Immature natural killer cell (primary cell): Measurements from ENCODE around the gene ATP13A4. TPM values are rescaled to one million over a fixed set of nuclear protein-coding genes. Genes with fewer than 3 reads are reported as not detected.

Experiments
- DNase-seq, 3 donors: peaks; one replicate each; pipeline ENCODE4 v3.0.0; 2022; ENCODE audit warnings: mixed read lengths in 1 of 3
- H3K27ac Mint-ChIP-seq, 6 donors: one replicate each; pipeline ENCODE4 v1.8.0; 2020; ENCODE audit warnings: mixed read lengths in 6 of 6, mild to moderate bottlenecking in 5 of 6, inconsistent platforms in 4 of 6, moderate library complexity in 3 of 6
- H3K27me3 Mint-ChIP-seq, 3 donors: one replicate each; pipeline ENCODE4 v1.8.0; 2020 to 2021; ENCODE audit warnings: low read depth in 3 of 3, mild to moderate bottlenecking in 3 of 3, mixed read lengths in 3 of 3, moderate library complexity in 3 of 3, inconsistent platforms in 1 of 3
- H3K36me3 Mint-ChIP-seq, 3 donors: one replicate each; pipeline ENCODE4 v1.8.0; 2020; ENCODE audit warnings: mixed read lengths in 3 of 3, inconsistent platforms in 2 of 3, mild to moderate bottlenecking in 2 of 3
- H3K4me1 Mint-ChIP-seq, 2 donors: one replicate each; pipeline ENCODE4 v1.8.0; 2020; ENCODE audit warnings: inconsistent platforms in 2 of 2, mild to moderate bottlenecking in 2 of 2, mixed read lengths in 2 of 2, moderate library complexity in 1 of 2
- H3K4me3 Mint-ChIP-seq, 5 donors: one replicate each; pipeline ENCODE4 v1.8.0; 2020; ENCODE audit warnings: mild to moderate bottlenecking in 5 of 5, mixed read lengths in 5 of 5, inconsistent platforms in 3 of 5, moderate library complexity in 3 of 5
- H3K9me3 Mint-ChIP-seq, 6 donors: one replicate each; pipeline ENCODE4 v1.8.0; 2020; ENCODE audit warnings: mild to moderate bottlenecking in 6 of 6, mixed read lengths in 6 of 6, inconsistent platforms in 4 of 6, moderate library complexity in 3 of 6
- polyA plus RNA-seq, 3 donors: library from polyadenylated mRNA; unstranded; fragments of 300-500 nt; fragmentation: Illumina TruSeq; gene quantifications; one replicate each; pipeline ENCODE4 v1.2.3, GENCODE V29; 2021

The ATP13A4 gene
- polyA plus RNA-seq, 3 donors from 2014 or later: 1.9 TPM; not detected in 2

GRCh38 chr3:193457526-193457925 lies 97.2 kb downstream of the ATP13A4 start:
- H3K4me3 Mint-ChIP-seq: no peak overlapping the region

GRCh38 chr3:193452338-193452737 lies 102.4 kb downstream of the ATP13A4 start:
- no peak overlapping the region for H3K4me3 Mint-ChIP-seq
- peaks cover 0 to 4% (median 0%) of the 10 kb centered on the region in 3 donors for H3K36me3 Mint-ChIP-seq
- peaks cover 0 to 1% (median 0%) of the 10 kb centered on the region in 3 donors for H3K27me3 Mint-ChIP-seq
- DNase-seq: no peak
- peaks cover 0 to 3% (median 0%) of the 10 kb centered on the region in 6 donors for H3K9me3 Mint-ChIP-seq
- no peaks in the 10 kb centered on the region for H3K4me1 Mint-ChIP-seq
- no peak overlapping the region for H3K27ac Mint-ChIP-seq

More at GRCh38 chr3:193457526-193457925, 97.2 kb downstream of the ATP13A4 start:
- H3K27ac Mint-ChIP-seq: no peak overlapping the region
- H3K36me3 Mint-ChIP-seq: peaks cover 0 to 4% (median 3%) of the 10 kb centered on the region in 3 donors
- H3K4me1 Mint-ChIP-seq: peaks cover 0 to 2% of the 10 kb centered on the region in 2 donors
- no peak for DNase-seq
- peaks cover 0 to 4% (median 0%) of the 10 kb centered on the region in 3 donors for H3K27me3 Mint-ChIP-seq
- peaks cover 0 to 3% (median 0%) of the 10 kb centered on the region in 6 donors for H3K9me3 Mint-ChIP-seq

- H3K9me3 Mint-ChIP-seq: peaks cover 0 to 3% (median 0%) of the 10 kb centered on the region in 6 donors
Measured at GRCh38 chr3:193451902-193452301, 102.8 kb downstream of the ATP13A4 start.

GRCh38 chr3:193446965-193447602 lies 107.6 kb downstream of the ATP13A4 start:
- H3K9me3 Mint-ChIP-seq: no peaks in the 10 kb centered on the region
- H3K4me1 Mint-ChIP-seq: no peaks in the 10 kb centered on the region
- peaks cover under 1 to 4% (median 4%) of the 10 kb centered on the region in 3 donors for H3K36me3 Mint-ChIP-seq
- no peaks in the 10 kb centered on the region for H3K27me3 Mint-ChIP-seq
- H3K4me3 Mint-ChIP-seq: no peak overlapping the region
- no peak overlapping the region for H3K27ac Mint-ChIP-seq
- DNase-seq: no peak

More at GRCh38 chr3:193451902-193452301, 102.8 kb downstream of the ATP13A4 start:
- H3K36me3 Mint-ChIP-seq: peaks cover 0 to 8% (median 3%) of the 10 kb centered on the region in 3 donors
- no peaks in the 10 kb centered on the region for H3K4me1 Mint-ChIP-seq
- DNase-seq: no peak
- H3K27ac Mint-ChIP-seq: no peak overlapping the region
- no peak overlapping the region for H3K4me3 Mint-ChIP-seq
- peaks cover 0 to 1% (median 0%) of the 10 kb centered on the region in 3 donors for H3K27me3 Mint-ChIP-seq

GRCh38 chr3:193439423-193439822 lies 115.3 kb downstream of the ATP13A4 start:
- no peaks in the 10 kb centered on the region for H3K9me3 Mint-ChIP-seq
- H3K4me3 Mint-ChIP-seq: no peak overlapping the region
- no peaks in the 10 kb centered on the region for H3K4me1 Mint-ChIP-seq
- no peak overlapping the region for H3K27ac Mint-ChIP-seq
- peaks cover 0 to 30% (median 8%) of the 10 kb centered on the region in 3 donors for H3K36me3 Mint-ChIP-seq
- H3K27me3 Mint-ChIP-seq: peaks cover 0 to 1% (median 0%) of the 10 kb centered on the region in 3 donors
- DNase-seq: no peak

GRCh38 chr3:193418576-193419373 lies 135.9 kb downstream of the ATP13A4 start:
- H3K4me3 Mint-ChIP-seq: no peak overlapping the region
- peaks cover 0 to 4% (median 0%) of the 10 kb centered on the region in 3 donors for H3K27me3 Mint-ChIP-seq
- peaks cover 0 to 38% (median 32%) of the 10 kb centered on the region in 3 donors for H3K36me3 Mint-ChIP-seq
- H3K27ac Mint-ChIP-seq: no peak overlapping the region
- no peak for DNase-seq
- H3K4me1 Mint-ChIP-seq: no peaks in the 10 kb centered on the region
- peaks cover 20 to 64% (median 28%) of the 10 kb centered on the region in 6 donors for H3K9me3 Mint-ChIP-seq

GRCh38 chr3:193416629-193417028 lies 138.1 kb downstream of the ATP13A4 start:
- peaks cover 0 to 56% (median 43%) of the 10 kb centered on the region in 3 donors for H3K36me3 Mint-ChIP-seq

GRCh38 chr3:193407688-193408087 lies 147.0 kb downstream of the ATP13A4 start:
- DNase-seq: no peak
- Mint-ChIP-seq H3K4me1 (no peaks in the 10 kb centered on the region), H3K27ac (no peak overlapping the region), H3K4me3 (no peak overlapping the region), H3K36me3 (peaks cover 0 to 18% (median 10%) of the 10 kb centered on the region in 3 donors), H3K9me3 (peaks cover 0 to 6% (median 0%) of the 10 kb centered on the region in 6 donors), H3K27me3 (peaks cover 0 to 2% (median 0%) of the 10 kb centered on the region in 3 donors)

More at GRCh38 chr3:193416629-193417028, 138.1 kb downstream of the ATP13A4 start:
- Mint-ChIP-seq H3K4me3 (no peak overlapping the region), H3K27me3 (peaks cover 0 to 4% (median 0%) of the 10 kb centered on the region in 3 donors), H3K4me1 (no peaks in the 10 kb centered on the region), H3K27ac (no peak overlapping the region), H3K9me3 (peaks cover 20 to 59% (median 30%) of the 10 kb centered on the region in 6 donors)
- DNase-seq: no peak

GRCh38 chr3:193407112-193407511 lies 147.6 kb downstream of the ATP13A4 start:
- Mint-ChIP-seq H3K9me3 (peaks cover 0 to 5% (median 0%) of the 10 kb centered on the region in 6 donors), H3K27ac (no peak overlapping the region), H3K4me1 (no peaks in the 10 kb centered on the region), H3K36me3 (peaks cover 0 to 14% (median 7%) of the 10 kb centered on the region in 3 donors), H3K4me3 (no peak overlapping the region), H3K27me3 (peaks cover 0 to 2% (median 0%) of the 10 kb centered on the region in 3 donors)
- DNase-seq: no peak

- peaks cover 0 to 8% (median 5%) of the 10 kb centered on the region in 3 donors for H3K36me3 Mint-ChIP-seq
- H3K27ac Mint-ChIP-seq: no peak overlapping the region
- H3K9me3 Mint-ChIP-seq: peaks cover 0 to 2% (median 0%) of the 10 kb centered on the region in 6 donors
- peaks cover 0 to 2% (median 0%) of the 10 kb centered on the region in 3 donors for H3K27me3 Mint-ChIP-seq
- DNase-seq: no peak
- H3K4me1 Mint-ChIP-seq: no peaks in the 10 kb centered on the region
- H3K4me3 Mint-ChIP-seq: no peak overlapping the region
Measured at GRCh38 chr3:193403307-193403706, 151.4 kb downstream of the ATP13A4 start.

- Mint-ChIP-seq H3K36me3 (peaks cover 0 to 5% (median 4%) of the 10 kb centered on the region in 3 donors), H3K27me3 (no peaks in the 10 kb centered on the region), H3K27ac (no peak overlapping the region)
Measured at GRCh38 chr3:193400304-193400703, 154.4 kb downstream of the ATP13A4 start.

GRCh38 chr3:193396451-193397244 lies 158.0 kb downstream of the ATP13A4 start:
- no peaks in the 10 kb centered on the region for H3K27me3 Mint-ChIP-seq
- peaks cover 0 to 5% (median 3%) of the 10 kb centered on the region in 6 donors for H3K9me3 Mint-ChIP-seq
- no peaks in the 10 kb centered on the region for H3K4me1 Mint-ChIP-seq
- H3K4me3 Mint-ChIP-seq: no peak overlapping the region
- H3K27ac Mint-ChIP-seq: no peak overlapping the region
- no peak for DNase-seq
- no peaks in the 10 kb centered on the region for H3K36me3 Mint-ChIP-seq

More at GRCh38 chr3:193400304-193400703, 154.4 kb downstream of the ATP13A4 start:
- Mint-ChIP-seq H3K4me1 (no peaks in the 10 kb centered on the region), H3K4me3 (no peak overlapping the region), H3K9me3 (peaks cover 0 to 4% (median 1%) of the 10 kb centered on the region in 6 donors)
- DNase-seq: no peak

- no peak overlapping the region for H3K27ac Mint-ChIP-seq
- H3K4me1 Mint-ChIP-seq: no peaks in the 10 kb centered on the region
- no peak for DNase-seq
- H3K4me3 Mint-ChIP-seq: no peak overlapping the region
- H3K36me3 Mint-ChIP-seq: no peaks in the 10 kb centered on the region
- H3K9me3 Mint-ChIP-seq: peaks cover 0 to 9% (median 3%) of the 10 kb centered on the region in 6 donors
- H3K27me3 Mint-ChIP-seq: peaks cover 0 to 3% (median 0%) of the 10 kb centered on the region in 3 donors
Measured at GRCh38 chr3:193391902-193392301, 162.8 kb downstream of the ATP13A4 start.
